ENCODE measurements around the gene BHLHE41. TPM values are rescaled to one million over a fixed set of nuclear protein-coding genes. Genes with fewer than 3 reads are reported as not detected.

The BHLHE41 gene
- total and polyA plus RNA-seq, 2 donors from 2014 or later, result 2.2 to 34.3 TPM

GRCh38 chr12:26092346-26093105 is 32.3 kb downstream of the BHLHE41 start:
- no peak overlapping the region for H3K4me3 ChIP-seq (ENCODE audit: low read length in 3 of 3)
- H3K36me3 ChIP-seq (ENCODE audit: control insufficient read depth in 2 of 3, insufficient read depth in 3 of 3, low read length in 3 of 3), result no peaks in the 10 kb centered on the region
- H3K4me1 ChIP-seq (ENCODE audit: control insufficient read depth in 2 of 3, insufficient read depth in 2 of 3, low read depth in 1 of 3, low read length in 3 of 3), result no peaks in the 10 kb centered on the region
- no peak for TF ChIP-seq CTCF (IDR thresholded peaks at IDR 0.05; ENCODE audit: borderline replicate concordance, extremely low read depth, insufficient read depth)
- no peak for DNase-seq
- no peaks in the 10 kb centered on the region for H3K9me3 ChIP-seq (ENCODE audit: control insufficient read depth in 2 of 3, insufficient read depth in 1 of 3, low read length in 3 of 3)
- no peak for FAIRE-seq
- no peaks in the 10 kb centered on the region for H3K27me3 ChIP-seq (ENCODE audit: control insufficient read depth, insufficient read depth, low read length)
- no peak overlapping the region for H3K27ac ChIP-seq (ENCODE audit: low read depth in 2 of 2, low read length in 2 of 2)
- no peak overlapping the region for H3K9ac ChIP-seq (ENCODE audit: low read length in 3 of 3)
- intact Hi-C loops (cut with DNase I), result no loop called here

GRCh38 chr12:26091822-26092221 is 33.0 kb downstream of the BHLHE41 start:
- intact Hi-C loops (cut with DNase I), result no loop called here
- FAIRE-seq (no peak), DNase-seq (peak in 2 of 5 donors; percentile 26 to 52)
- no peaks in the 10 kb centered on the region for H3K27me3 ChIP-seq (ENCODE audit: control insufficient read depth, insufficient read depth, low read length)
- no peak overlapping the region for H3K9ac ChIP-seq (ENCODE audit: low read length in 3 of 3)
- H3K27ac ChIP-seq (ENCODE audit: low read depth in 2 of 2, low read length in 2 of 2), result no peak overlapping the region
- H3K36me3 ChIP-seq (ENCODE audit: control insufficient read depth in 2 of 3, insufficient read depth in 3 of 3, low read length in 3 of 3), result no peaks in the 10 kb centered on the region
- H3K9me3 ChIP-seq (ENCODE audit: control insufficient read depth in 2 of 3, insufficient read depth in 1 of 3, low read length in 3 of 3), result no peaks in the 10 kb centered on the region
- no peaks in the 10 kb centered on the region for H3K4me1 ChIP-seq (ENCODE audit: control insufficient read depth in 2 of 3, insufficient read depth in 2 of 3, low read depth in 1 of 3, low read length in 3 of 3)
- TF ChIP-seq CTCF (IDR thresholded peaks at IDR 0.05; ENCODE audit: borderline replicate concordance, extremely low read depth, insufficient read depth), result no peak
- no peak overlapping the region for H3K4me3 ChIP-seq (ENCODE audit: low read length in 3 of 3)

- Histone ChIP-seq H3K4me1 (ENCODE audit: control insufficient read depth in 2 of 3, insufficient read depth in 2 of 3, low read depth in 1 of 3, low read length in 3 of 3) (no peaks in the 10 kb centered on the region), H3K9me3 (ENCODE audit: control insufficient read depth in 2 of 3, insufficient read depth in 1 of 3, low read length in 3 of 3) (no peaks in the 10 kb centered on the region), H3K27me3 (ENCODE audit: control insufficient read depth, insufficient read depth, low read length) (no peaks in the 10 kb centered on the region), H3K4me3 (ENCODE audit: low read length in 3 of 3) (no peak overlapping the region), H3K36me3 (ENCODE audit: control insufficient read depth in 2 of 3, insufficient read depth in 3 of 3, low read length in 3 of 3) (no peaks in the 10 kb centered on the region), H3K9ac (ENCODE audit: low read length in 3 of 3) (no peak overlapping the region), H3K27ac (ENCODE audit: low read depth in 2 of 2, low read length in 2 of 2) (no peak overlapping the region)
- DNase-seq (no peak), FAIRE-seq (no peak)
- intact Hi-C loops (cut with DNase I), result no loop called here
- TF ChIP-seq CTCF (IDR thresholded peaks at IDR 0.05; ENCODE audit: borderline replicate concordance, extremely low read depth, insufficient read depth), result no peak
These were observed 33.9 kb downstream of the BHLHE41 start for GRCh38 chr12:26090836-26091510.

Data from kidney (tissue), 14 donors.